Measurements from ENCODE around the gene UBE2I.

UBE2I gene

DNA sequence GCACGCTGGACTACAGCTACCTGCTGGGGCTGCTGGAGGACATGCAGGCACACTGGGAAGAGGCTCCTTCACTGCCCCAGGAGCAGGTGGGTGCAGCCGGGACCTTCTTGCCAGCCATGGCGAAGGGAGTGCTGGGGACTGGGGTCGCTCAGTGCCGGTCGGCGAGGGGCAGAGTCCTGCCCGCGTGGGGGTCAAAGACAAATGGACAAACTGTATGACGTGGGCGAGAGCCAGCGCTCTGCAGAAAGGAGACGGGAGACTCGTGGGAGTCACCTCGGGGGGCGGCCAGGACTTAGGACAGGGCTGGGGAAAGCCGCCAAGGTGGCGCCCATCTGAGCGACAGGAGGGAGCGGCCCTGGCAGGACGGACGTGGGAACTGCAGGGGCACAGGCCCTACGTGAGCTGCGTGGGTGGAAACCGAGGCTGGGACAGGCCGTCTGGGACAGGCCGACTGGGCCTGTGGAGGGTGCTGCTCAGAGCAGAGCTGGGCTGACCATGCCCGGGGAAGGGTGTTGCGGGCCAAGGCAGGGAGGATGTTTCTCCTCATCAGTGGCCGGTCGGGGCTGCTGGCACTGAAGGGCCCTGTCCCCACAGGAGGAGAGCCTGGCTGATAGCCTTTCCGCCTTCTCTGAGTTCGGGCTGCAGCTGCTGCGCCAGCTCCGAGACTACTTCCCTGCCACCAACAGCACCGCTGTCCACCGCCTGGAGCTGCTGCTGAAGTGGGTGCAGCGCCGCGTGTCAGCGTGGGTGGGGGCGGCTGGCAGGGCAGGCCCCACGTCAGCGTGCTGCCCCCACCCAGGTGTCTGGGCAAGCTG is 34.2 kb downstream of the UBE2I start:
- no peak for DNase-seq (ENCODE audit: low read depth in 2 of 2)

DNA sequence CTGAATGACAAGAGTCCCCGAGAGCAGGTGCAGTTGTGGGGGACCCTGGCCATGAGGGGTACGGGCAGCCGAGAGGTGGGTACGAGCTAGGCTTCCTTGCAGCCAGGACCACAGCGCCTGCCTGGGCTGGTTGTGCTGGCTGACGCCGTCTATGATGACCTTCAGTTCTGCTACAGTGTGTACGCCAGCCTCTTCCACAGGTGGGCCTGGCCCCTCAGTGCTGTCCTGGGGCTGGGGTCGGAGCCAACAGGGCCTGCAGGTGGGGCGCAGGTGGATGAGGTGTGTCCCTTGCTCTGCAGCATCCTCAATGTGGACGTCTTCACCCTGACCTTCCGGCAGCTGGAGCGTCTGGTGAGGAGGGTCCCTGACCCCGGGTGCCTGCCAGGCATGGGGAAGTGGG is 35.1 kb downstream of the UBE2I start:
- no peak for DNase-seq (ENCODE audit: low read depth in 2 of 2)

DNA sequence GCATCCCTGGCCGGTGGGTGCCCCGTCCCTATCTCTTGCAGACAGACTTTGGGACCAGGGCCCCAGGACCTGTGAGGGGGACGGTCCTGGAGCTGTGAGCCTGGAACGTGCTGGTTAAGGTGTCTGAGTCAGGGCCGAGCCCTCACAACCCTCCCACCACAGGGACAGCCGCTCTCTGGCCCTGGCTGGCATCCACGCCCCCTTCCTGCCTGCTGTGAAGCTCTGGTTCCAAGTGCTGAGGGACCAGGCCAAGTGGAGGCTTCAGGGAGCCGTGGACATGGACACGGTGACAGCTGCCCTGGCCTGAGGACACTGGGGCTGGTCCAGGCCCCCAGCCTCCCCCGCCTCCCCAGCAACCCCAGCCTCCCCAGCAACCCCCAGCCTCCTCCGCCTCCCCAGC is 35.7 kb downstream of the UBE2I start:
- DNase-seq (ENCODE audit: low read depth in 2 of 2): no peak

DNA sequence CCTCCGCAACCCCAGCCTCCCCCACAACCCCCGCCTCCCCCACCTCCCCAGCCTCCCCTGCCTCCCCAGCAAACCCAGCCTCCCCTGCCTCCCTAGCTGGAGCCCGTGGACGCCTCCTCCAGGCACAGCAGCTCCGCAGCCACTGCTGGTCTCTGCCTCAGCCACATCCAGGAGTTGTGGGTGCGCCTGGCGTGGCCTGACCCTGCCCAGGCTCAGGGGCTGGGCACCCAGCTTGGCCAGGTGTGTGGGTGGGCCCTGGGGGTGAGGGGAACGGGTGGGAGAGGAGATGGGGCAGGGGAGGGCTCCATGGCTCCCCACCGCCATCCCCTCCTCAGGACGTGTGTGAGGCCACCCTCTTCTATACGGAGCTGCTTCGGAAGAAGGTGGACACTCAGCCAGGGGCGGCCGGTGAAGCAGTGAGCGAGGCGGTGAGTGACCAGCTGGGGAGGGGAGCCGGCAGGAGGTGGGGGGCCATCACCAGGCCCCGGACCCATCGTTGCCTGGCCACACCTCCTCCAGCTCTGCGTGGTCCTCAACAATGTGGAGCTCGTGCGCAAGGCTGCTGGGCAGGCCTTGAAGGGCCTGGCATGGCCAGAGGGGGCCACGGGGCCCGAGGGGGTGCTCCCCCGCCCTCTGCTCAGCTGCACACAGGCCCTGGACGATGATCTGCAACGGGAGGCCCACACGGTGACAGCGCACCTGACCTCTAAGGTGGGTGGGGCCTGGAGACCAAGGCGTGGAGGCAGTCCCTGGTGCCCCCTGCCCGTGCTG is 36.4 kb downstream of the UBE2I start:
- DNase-seq (ENCODE audit: low read depth in 2 of 2): no peak

DNA sequence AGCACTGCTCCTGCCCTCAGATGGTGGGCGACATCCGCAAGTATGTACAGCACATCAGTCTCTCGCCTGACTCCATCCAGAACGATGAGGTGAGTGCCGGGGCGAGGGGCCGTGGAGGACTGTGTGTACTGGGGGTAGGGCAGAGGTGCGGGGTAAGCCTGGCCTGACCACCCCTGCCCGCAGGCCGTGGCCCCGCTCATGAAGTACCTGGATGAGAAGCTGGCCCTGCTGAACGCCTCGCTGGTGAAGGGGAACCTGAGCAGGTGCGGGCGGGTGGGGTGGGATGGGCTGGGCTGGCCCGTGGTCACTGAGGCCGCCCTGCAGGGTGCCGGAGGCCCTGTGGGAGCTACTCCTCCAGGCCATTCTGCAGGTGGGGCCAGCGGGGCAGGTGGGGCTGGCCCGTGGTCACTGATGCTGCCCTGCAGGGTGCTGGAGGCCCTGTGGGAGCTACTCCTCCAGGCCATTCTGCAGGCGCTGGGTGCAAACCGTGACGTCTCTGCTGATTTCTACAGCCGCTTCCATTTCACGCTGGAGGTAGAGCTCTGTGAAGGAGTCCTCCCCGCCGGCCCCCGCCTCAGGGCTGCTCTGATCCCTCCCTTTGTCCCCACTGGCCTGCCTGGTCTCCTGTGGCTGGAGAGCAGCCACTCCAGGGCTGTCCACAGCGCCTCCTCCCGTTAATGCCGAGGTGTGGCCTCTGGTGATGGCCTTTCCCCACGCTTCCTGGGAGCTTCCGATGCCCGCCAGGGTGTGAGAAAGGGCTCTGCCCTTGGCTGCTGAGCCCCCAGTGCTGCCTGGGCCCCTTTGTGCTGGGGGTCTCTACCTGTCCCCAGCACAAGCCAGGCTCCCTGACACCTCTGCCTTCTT is 37.2 kb downstream of the UBE2I start:
- DNase-seq (ENCODE audit: low read depth in 2 of 2): no peak

DNA sequence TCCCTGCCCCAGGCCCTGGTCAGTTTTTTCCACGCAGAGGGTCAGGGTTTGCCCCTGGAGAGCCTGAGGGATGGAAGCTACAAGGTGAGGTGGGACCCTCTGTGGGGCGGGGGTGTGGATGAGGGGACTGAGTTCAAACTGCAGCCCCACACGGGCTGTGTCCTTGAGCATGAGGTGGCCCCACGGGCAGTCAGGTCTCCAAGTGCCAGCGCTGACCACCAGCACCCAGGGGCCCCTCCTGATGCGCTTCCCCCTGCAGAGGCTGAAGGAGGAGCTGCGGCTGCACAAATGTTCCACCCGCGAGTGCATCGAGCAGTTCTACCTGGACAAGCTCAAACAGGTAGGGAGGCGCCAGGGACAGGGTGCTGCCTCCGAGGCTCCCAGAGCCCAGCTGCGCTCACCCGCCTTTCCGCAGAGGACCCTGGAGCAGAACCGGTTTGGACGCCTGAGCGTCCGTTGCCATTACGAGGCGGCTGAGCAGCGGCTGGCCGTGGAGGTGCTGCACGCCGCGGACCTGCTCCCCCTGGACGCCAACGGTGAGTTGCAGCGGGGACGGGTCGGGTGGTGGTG is 37.9 kb downstream of the UBE2I start:
- no peak for DNase-seq (ENCODE audit: low read depth in 2 of 2)

DNA sequence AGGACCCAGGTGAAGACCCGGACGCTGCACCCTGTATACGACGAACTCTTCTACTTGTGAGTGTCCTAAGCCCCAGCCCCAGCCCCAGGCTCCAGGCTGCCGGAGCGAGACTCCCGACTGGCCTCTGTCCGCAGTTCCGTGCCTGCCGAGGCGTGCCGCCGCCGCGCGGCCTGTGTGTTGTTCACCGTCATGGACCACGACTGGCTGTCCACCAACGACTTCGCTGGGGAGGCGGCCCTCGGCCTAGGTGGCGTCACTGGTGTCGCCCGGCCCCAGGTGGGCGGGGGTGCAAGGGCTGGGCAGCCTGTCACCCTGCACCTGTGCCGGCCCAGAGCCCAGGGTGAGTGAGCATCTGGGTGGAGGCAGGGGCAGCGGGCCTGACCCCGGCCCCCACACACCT is 38.5 kb downstream of the UBE2I start:
- DNase-seq (ENCODE audit: low read depth in 2 of 2): no peak

DNA sequence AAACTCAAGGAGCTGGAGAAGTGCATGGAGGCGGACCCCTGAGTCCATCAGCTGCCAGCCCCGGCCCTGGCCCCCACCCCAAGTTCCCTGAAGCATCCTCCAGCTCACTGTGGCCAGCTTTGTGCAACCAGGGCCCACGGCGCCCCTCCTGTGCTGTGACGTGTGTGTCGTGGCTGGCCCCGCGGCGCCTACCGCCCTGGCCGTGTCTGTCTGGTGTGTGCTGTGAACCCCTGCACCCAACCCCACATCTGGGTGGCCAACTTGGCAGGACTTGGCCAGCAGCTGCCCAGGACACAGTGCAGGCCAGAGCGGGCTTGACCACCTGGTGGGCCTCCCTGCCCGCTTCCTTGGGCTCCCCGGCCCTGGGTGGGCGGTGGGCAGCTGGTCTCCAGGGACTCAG is 39.0 kb downstream of the UBE2I start:
- no peak for DNase-seq (ENCODE audit: low read depth in 2 of 2)

DNA sequence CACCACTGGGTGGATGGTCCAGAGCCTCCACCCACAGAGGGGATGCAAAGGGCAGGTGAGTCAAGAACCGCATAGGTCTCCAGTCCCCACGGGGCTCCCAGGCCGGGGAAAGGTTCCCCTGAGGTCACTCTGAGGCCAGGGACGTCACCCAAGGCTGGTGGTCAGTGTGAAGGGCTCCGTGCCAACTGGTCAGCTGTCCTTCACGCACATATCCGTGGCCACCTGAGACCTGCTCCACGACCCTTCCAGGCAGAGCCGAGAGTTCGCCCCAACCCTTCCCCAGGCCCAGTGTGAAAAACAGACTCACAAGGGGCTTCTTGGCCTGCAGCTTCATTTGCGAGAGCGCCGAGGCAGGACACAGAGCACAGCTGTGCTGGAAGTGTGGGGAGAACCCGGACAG is 39.5 kb downstream of the UBE2I start:
- DNase-seq (ENCODE audit: low read depth in 2 of 2): no peak

DNA sequence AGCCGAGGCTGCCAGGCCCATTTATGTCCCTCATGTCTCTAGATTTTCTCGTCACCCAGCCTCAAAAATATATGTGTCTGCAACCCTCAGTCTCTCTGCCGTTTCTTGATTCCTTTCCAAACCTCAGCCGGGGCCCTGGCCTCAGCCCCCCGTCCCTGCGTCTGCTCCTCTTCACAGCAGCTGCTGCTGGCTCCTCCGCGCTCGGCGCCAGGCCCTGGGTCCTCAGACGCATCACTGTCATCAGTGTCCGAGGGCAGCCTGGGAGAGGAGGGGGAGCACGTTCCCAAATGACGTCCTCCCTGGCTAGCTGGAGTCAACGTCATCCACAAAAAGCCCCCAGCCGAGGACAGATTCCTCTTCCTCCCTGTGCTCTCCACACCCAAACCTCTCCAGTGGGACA is 39.9 kb downstream of the UBE2I start:
- DNase-seq (ENCODE audit: low read depth in 2 of 2): no peak

DNA sequence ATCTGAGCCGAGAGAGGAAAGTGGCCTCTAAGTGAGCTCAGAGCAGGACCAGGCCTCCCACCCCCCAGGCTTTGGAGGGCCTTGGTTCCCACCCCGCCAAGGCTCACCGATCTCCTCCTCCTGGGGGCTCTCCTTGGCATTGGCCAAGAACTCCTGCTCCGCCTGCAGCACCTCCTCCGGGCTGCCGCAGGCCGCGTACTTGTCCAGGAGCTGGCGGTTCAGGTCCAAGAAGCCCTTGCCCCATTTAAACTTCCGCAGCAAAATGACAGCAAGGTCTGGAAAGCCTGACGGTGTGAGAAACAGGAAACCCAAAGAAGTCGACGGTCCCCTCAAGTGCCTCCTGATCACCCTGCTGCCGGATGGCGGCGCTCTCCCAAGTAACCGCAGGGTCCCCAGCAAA is 40.5 kb downstream of the UBE2I start:
- DNase-seq (ENCODE audit: low read depth in 2 of 2): no peak

DNA sequence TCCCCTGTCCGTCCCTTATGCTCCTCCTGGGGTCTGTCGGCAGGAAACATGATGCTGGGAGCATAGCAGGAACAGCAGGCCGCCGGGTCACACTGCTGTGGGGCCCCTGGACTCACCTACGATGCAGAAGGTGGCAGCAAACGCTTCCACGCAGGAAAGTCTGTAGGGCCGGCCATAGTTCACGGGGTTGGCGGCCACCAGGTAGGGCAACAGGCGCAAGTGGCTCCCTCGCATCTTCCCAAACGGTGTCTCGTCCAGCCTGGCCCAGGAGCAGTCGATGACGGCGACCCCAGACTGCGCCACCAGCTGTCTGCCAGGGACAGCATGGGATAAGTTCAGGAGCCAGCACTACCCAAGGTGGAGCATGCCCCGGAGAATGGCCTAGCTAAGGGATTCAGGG is 41.3 kb downstream of the UBE2I start:
- no peak for DNase-seq (ENCODE audit: low read depth in 2 of 2)

DNA sequence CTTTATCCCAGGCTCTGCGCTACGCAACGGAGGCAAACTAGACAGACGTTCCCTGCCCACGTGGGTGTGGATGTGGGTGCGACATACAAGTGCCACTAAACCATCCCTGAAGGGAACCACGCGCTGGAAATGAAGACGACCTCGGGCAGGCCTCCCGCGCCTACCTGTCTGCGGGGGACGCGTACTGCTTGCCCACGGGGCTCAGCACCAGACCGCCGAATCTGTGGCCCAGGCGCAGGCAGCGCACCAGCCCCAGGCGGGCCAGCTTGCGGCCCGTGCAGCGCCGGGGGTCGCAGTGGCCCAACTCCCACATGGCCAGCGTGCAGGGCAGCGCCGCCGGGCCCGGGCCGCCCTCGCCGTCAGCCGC is 41.8 kb downstream of the UBE2I start:
- no peak for DNase-seq (ENCODE audit: low read depth in 2 of 2)

DNA sequence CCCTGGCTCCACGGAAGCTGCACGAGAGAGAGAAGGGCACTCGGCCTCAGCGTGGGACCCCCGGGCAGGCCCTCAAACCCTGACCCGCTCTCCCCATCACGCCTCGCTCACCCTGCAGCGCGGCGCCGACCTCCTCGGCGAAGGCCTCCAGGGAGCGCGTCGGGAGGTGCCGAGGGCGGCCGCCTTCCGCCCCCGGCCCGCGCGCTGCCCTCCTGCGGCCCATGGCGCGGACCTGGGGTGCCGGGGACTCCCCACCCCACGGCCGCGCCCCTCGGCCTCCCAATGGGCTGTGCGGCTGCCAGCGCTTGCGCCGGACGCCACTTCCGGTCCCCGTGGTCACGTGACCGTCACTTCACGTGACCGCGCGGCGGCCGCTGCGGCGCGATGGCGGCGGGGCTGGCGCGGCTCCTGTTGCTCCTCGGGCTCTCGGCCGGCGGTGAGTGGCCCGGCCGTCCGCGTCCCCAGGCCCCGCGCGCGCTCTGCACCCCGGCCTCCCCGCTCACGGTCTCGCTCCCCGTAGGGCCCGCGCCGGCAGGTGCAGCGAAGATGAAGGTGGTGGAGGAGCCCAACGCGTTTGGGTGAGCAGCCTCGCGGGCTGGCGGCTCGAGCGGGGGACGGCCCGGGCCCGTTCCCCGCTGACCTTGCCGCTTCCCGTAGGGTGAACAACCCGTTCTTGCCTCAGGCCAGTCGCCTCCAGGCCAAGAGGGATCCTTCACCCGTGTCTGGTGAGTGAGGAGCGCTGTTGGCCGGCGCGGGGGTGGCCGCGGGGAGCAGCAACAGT is 42.3 kb downstream of the UBE2I start, which contains the start of the genes GNPTG and TSR3:
GNPTG (plus strand) TSS at position 350 of the 781 bp plus-strand sequence; CDS start at position 385, 35 bp downstream.
TSR3 (minus strand) TSS at position 297 of the 781 bp plus-strand sequence; CDS start at position 223, 74 bp downstream.
- peak; percentile 76 to 80 for DNase-seq (ENCODE audit: low read depth in 2 of 2)

DNA sequence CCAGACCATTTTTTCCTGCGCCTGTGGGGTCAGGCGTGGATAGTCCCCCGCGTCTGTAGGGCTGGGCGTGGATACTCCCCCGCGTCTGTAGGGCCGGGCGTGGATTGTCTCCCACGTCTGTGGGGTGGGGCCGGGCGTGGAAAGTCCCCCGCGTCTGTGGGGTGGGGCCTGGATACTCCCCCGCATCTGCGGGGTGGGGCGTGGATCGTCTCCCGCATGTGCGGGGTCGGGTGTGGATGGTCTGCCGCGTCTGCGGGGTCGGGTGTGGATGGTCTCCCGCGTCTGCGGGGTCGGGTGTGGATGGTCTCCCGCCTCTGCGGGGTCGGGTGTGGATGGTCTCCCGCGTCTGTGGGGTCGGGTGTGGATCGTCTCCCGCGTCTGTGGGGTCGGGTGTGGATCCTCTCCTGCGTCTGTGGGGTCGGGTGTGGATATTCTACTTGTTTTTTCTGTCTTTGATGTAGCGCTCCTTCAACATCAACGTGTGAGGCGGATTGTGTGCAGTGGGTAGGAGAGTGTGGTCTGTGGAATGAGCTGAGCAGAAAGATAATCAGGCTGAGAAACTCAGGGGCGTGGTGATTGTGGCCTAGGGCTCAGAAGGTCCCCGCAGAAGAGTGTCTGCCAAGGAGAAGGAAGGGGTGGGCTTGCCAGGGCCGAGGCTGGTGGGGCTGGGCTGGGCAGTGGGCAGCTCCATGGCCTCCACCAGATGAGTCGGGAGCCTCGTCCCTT is 45.5 kb downstream of the UBE2I start:
- DNase-seq (ENCODE audit: low read depth in 2 of 2): no peak

DNA sequence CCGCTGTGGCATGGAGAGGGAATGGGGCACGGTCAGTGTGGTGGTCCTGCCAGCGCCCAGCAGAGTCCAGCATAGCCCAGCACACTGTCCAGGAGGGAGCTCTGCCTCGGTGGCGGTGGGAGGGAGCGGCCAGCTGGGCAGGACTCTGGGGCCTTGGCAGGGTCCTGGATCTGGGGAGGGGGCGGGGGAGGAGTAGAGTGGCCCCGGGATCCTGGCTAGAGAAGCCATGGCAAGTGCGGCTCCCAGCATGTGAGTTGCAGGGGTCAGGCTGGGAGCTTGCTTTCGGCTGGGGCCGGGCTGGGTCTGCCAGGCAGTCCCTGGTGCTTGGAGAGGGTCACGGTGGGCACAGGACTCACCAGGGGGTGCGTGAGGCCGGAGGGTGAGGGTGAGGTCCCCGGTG is 46.2 kb downstream of the UBE2I start:
- DNase-seq (ENCODE audit: low read depth in 2 of 2): no peak

DNA sequence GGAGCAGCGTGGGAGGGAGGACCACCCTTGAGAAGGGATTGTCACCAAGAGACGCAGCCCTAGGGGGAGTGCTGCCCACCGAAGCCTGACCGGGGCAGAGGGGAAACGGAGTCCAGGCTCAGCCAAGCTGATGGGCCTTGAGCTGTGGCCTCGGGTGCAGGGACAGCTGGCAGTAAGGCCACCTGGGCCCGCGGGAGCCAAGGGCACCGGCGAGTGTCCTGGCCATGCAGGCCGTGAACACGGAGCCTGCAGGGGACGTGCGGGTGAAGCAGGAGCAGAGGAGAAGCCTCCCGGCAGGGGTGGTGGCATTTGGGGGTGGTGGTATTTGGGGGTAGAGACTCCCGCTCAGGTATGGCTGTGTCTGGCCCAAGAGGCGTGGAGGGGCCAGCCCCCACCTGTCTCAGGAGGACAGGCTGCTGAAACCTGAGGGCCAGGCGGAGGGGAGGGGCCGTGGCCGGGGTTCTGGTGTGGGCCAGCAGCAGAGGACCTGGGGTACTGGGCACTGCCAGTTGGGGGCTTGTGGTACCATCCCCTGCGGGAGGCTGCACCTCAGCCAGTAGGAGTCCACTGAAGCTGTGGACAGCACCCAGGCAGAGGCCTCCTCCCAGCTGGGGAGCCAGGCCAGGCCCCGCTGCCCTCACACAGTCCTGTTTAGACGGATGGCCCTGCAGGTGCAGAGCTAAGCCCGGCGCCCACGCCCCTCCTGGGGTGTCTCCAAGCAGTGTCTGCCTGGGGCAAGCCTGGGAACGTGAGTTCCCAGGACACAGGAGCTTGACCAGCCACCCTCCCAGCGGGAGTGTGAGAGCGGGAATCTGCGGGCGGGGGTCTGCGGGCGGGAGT is 46.8 kb downstream of the UBE2I start:
- DNase-seq (ENCODE audit: low read depth in 2 of 2): no peak

DNA sequence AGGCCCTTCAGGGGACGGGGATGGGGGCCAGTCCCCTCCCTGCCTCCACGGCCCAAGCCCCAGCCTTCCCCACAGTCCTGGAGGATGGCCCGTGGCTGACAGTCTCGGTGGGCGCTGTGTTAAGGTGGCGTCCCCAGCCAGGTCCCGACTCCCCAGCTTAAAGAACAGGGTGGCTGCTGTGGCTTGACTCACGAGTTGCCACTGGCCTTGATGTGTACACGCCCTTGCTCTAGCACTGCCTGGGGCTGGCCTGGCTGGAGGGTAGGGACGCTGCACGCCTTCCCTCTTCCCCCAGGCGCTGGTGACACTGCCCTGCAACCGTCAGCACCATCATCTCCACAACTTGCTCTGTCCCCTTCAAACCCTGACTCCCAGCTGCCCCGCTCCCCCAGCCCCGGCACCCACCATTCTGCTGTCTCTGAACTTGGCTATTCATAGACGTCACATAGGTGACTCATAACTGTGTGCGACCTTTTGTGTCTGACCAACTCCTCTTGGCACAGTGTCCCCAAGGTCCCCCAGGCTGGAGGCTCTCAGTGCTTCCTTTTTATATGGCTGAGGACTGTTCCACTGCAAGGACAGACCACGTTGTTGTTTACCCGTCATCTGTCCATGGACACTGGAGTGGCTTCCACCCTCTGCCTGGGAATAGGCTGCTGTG is 48.6 kb downstream of the UBE2I start:
- no peak for DNase-seq (ENCODE audit: low read depth in 2 of 2)

All from fibroblast of skin of left quadriceps (primary cell).